SJSA1 (cell line): ENCODE data around the gene ZSWIM7. TPM values are rescaled to one million over a fixed set of nuclear protein-coding genes. Genes with fewer than 3 reads are reported as not detected.

Experiments
- total RNA-seq: library from RNA; depleted of rRNA; stranded (reverse); fragments of >200 nt; shearing (Covaris generic); gene quantifications from 2 replicates; pipeline ENCODE4 v1.2.3, GENCODE V29; 2014; rRNA removed

Gene ZSWIM7
- total RNA-seq, 1 experiment from 2014 or later: 16.2 TPM

Other genes starting within 250 kb of the ZSWIM7 start
- gene ADORA2B, start 54.6 kb downstream of the ZSWIM7 start, total RNA-seq: 8.5 and 19.5 TPM in 2 replicates
- gene TTC19, start 120 bp upstream of the ZSWIM7 start, total RNA-seq: 23.1 and 28.9 TPM in 2 replicates
- gene NCOR1, start 215.8 kb upstream of the ZSWIM7 start, total RNA-seq: 45.6 and 56.9 TPM in 2 replicates
- 1.9 and 15.9 TPM in 2 replicates for gene PIGL, start 217.5 kb upstream of the ZSWIM7 start, total RNA-seq